ENCODE results near the gene ALOX12. TPM values are rescaled to one million over a fixed set of nuclear protein-coding genes. Genes with fewer than 3 reads are reported as not detected.
A peak's percentile ranks its signal among the peaks of the same experiment; 100 is the strongest.

The ALOX12 gene
- polyA plus RNA-seq, 3 donors: 0.29 to 1.2 TPM; not detected in 1

GRCh38 chr17:7034955-7035590 lies 39.2 kb downstream of the ALOX12 start:
- peak overlapping the region; percentile 93 to 98 for H3K4me3 Mint-ChIP-seq
- Histone ChIP-seq H3K4me3 (replicated peaks in 1 of 3; ENCODE audit: low read depth in 2 of 3, low read length in 3 of 3) (peak overlapping the region; percentile 73 to 86 (median 80)), H3K4me2 (replicated peaks; ENCODE audit: extremely low read depth, low read length, poor library complexity, severe bottlenecking) (peak overlapping the region; percentile 92), H3K36me3 (replicated peaks in 1 of 2; ENCODE audit: control insufficient read depth in 1 of 2, insufficient read depth in 2 of 2, low read length in 2 of 2) (no peaks in the 10 kb centered on the region), H2AFZ (ENCODE audit: insufficient read depth, low read depth, low read length, poor library complexity, severe bottlenecking) (peak overlapping the region; percentile 86), H4K20me1 (ENCODE audit: insufficient read depth, low read length) (no peaks in the 10 kb centered on the region), H3K4me1 (ENCODE audit: control insufficient read depth in 1 of 2, insufficient read depth in 2 of 2, low read length in 2 of 2) (peaks cover 21 to 23% of the 10 kb centered on the region in 2 donors), H3K9me3 (replicated peaks in 1 of 2; ENCODE audit: control insufficient read depth in 1 of 2, insufficient read depth in 1 of 2, low read length in 2 of 2) (no peaks in the 10 kb centered on the region), H3K27me3 (ENCODE audit: control insufficient read depth in 2 of 2, insufficient read depth in 2 of 2, low read length in 2 of 2) (no peaks in the 10 kb centered on the region), H3K27ac (ENCODE audit: low read depth in 1 of 2, low read length in 2 of 2) (peak overlapping the region; percentile 87 to 91), H3K79me2 (ENCODE audit: insufficient read depth, low read length) (peaks cover 10% of the 10 kb centered on the region), H3K9ac (ENCODE audit: insufficient read depth, low read length, poor library complexity, severe bottlenecking) (peak overlapping the region; percentile 72)
- H3K4me1 Mint-ChIP-seq: peaks cover 37% of the 10 kb centered on the region
- peaks cover 0 to 5% (median 4%) of the 10 kb centered on the region in 3 donors for H3K27me3 Mint-ChIP-seq (ENCODE audit: low read depth in 3 of 3)
- TF ChIP-seq, protein P1, sequence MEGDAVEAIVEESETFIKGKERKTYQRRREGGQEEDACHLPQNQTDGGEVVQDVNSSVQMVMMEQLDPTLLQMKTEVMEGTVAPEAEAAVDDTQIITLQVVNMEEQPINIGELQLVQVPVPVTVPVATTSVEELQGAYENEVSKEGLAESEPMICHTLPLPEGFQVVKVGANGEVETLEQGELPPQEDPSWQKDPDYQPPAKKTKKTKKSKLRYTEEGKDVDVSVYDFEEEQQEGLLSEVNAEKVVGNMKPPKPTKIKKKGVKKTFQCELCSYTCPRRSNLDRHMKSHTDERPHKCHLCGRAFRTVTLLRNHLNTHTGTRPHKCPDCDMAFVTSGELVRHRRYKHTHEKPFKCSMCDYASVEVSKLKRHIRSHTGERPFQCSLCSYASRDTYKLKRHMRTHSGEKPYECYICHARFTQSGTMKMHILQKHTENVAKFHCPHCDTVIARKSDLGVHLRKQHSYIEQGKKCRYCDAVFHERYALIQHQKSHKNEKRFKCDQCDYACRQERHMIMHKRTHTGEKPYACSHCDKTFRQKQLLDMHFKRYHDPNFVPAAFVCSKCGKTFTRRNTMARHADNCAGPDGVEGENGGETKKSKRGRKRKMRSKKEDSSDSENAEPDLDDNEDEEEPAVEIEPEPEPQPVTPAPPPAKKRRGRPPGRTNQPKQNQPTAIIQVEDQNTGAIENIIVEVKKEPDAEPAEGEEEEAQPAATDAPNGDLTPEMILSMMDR (IDR thresholded peaks at IDR 0.05): no peak
- intact Hi-C loops (cut with micrococcal nuclease): no loop called here
- H3K9me3 Mint-ChIP-seq: no peaks in the 10 kb centered on the region
- WGBS (ENCODE audit: insufficient coverage): 0% methylated on average over 5 of the region's 7 CpGs
- no peak for DNase-seq
- peak overlapping the region; percentile 89 to 95 (median 94) for H3K27ac Mint-ChIP-seq
- H3K36me3 Mint-ChIP-seq: peaks cover 3 to 6% of the 10 kb centered on the region in 2 donors

DNA sequence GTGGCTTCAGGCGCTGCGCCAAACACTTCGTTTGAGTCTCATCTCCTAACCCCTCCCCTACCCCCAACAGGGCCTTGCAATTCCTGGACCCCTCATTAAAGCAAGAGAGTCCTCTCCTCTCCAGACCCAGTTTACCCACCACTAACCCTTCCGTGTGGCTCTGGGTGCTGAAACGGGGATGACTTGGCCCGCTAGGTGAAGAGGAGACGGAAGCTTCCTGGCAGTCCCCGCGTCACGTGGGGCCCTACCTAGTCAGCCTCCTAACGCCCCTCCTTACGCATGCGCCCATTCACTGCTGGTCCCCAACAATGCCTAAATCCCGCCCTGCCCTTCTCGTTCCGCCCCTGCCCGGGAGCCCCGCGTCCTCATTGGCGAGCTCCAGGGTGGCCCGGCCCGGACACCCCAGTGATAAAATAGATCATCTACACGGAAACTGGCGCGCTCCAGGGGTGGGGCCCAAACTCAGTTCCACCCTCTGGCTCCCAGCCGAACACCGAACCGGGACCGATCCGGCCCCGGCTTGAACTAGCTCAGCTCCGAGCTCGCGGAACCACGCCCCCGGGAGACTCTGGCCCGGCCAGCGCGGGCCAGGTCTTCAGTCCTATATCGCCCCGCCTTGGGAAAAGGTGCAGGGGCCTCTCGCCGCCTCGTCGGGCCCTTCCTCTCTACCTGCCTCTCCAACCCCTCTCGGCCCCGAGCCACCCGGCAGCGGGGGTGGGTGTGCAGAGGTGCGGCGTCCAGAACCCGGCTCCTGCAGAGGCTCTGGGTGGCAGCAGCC lies 39.9 kb downstream of the ALOX12 start, which contains the start of gene SLC16A13:
TSS of gene SLC16A13 (plus strand) at position 425 of the 778 bp plus-strand sequence. CDS start 368 bp downstream, outside the sequence.
- Mint-ChIP-seq H3K4me3 (peak within 1 kb of the TSS; percentile 93 to 98), H3K27ac (peak within 1 kb of the TSS; percentile 89 to 95 (median 94))

More for the DNA sequence above, 39.9 kb downstream of the ALOX12 start, which contains the start of gene SLC16A13:
- peak within 1 kb of the TSS; percentile 92 for H3K4me2 ChIP-seq (replicated peaks; ENCODE audit: extremely low read depth, low read length, poor library complexity, severe bottlenecking)
- peaks cover 30% of the 10 kb centered on the region for H3K4me1 Mint-ChIP-seq
- H3K9me3 ChIP-seq (replicated peaks in 1 of 2; ENCODE audit: control insufficient read depth in 1 of 2, insufficient read depth in 1 of 2, low read length in 2 of 2): no peaks in the 10 kb centered on the region
- TF ChIP-seq, protein P1 (IDR thresholded peaks at IDR 0.05): no peak
- peaks cover 10% of the 10 kb centered on the region for H3K79me2 ChIP-seq (ENCODE audit: insufficient read depth, low read length)
- H3K4me3 ChIP-seq (replicated peaks in 1 of 3; ENCODE audit: low read depth in 2 of 3, low read length in 3 of 3): peak within 1 kb of the TSS; percentile 73 to 86 (median 80)
- intact Hi-C loops (cut with micrococcal nuclease): no loop called here
- H3K4me1 ChIP-seq (ENCODE audit: control insufficient read depth in 1 of 2, insufficient read depth in 2 of 2, low read length in 2 of 2): peaks cover 20% of the 10 kb centered on the region in 2 donors
- H3K27me3 ChIP-seq (ENCODE audit: control insufficient read depth in 2 of 2, insufficient read depth in 2 of 2, low read length in 2 of 2): no peaks in the 10 kb centered on the region
- no peaks in the 10 kb centered on the region for H3K36me3 ChIP-seq (replicated peaks in 1 of 2; ENCODE audit: control insufficient read depth in 1 of 2, insufficient read depth in 2 of 2, low read length in 2 of 2)
- whole genome bisulfite sequencing (ENCODE audit: insufficient coverage): under 1% methylated on average over 41 of the region's 52 CpGs
- H3K27ac ChIP-seq (ENCODE audit: low read depth in 1 of 2, low read length in 2 of 2): peak within 1 kb of the TSS; percentile 87 to 91
- peak; percentile 96 to 98 (median 98) for DNase-seq
- H3K9me3 Mint-ChIP-seq: no peaks in the 10 kb centered on the region
- H3K9ac ChIP-seq (ENCODE audit: insufficient read depth, low read length, poor library complexity, severe bottlenecking): peak within 1 kb of the TSS; percentile 72
- H4K20me1 ChIP-seq (ENCODE audit: insufficient read depth, low read length): no peaks in the 10 kb centered on the region
- H3K36me3 Mint-ChIP-seq: peaks cover 3 to 10% of the 10 kb centered on the region in 2 donors
- H2AFZ ChIP-seq (ENCODE audit: insufficient read depth, low read depth, low read length, poor library complexity, severe bottlenecking): peak within 1 kb of the TSS; percentile 86
- H3K27me3 Mint-ChIP-seq (ENCODE audit: low read depth in 3 of 3): peaks cover 2 to 8% (median 4%) of the 10 kb centered on the region in 3 donors
